Activated T-cell treated with anti-CD3 and anti-CD28 coated beads, Interleukin-2, amount 50 U/mL, for 48 hours (primary cell): Measurements from ENCODE around the gene PARL.
"Not testable (repeated sequence)": the region's sequence is repeated elsewhere in the genome, so short reads cannot be mapped to it uniquely, and the experiment has no call there.

ENCODE experiments used
- DNase-seq, 2 experiments: peaks; one replicate each; pipeline ENCODE4 v3.0.0-alpha.2; 2020

The PARL gene

DNA sequence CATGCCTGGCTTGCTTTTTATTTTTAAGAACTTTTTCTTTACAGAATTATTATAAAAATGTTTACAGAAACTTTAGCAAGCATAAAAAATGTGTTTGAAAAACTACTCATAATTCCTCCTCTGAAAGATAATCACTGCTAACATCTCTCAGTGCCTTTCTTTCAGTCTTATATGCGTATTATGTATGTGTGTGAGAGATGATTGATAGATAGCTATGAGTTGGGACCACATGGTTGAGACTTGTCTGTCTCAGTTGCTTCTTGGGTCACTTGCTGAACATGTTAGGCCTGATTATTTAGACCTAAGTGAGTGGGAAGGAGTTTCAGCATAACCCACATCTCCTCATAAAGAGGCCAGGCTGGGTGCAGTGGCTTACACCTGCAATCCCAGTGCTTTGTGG lies 70.4 kb downstream of the PARL start:
- no peak for DNase-seq

GRCh38 chr3:183812761-183813445 lies 71.8 kb downstream of the PARL start:
- DNase-seq = no peak

- no peak for DNase-seq
These were observed 73.0 kb downstream of the PARL start for GRCh38 chr3:183811638-183812037.

DNA sequence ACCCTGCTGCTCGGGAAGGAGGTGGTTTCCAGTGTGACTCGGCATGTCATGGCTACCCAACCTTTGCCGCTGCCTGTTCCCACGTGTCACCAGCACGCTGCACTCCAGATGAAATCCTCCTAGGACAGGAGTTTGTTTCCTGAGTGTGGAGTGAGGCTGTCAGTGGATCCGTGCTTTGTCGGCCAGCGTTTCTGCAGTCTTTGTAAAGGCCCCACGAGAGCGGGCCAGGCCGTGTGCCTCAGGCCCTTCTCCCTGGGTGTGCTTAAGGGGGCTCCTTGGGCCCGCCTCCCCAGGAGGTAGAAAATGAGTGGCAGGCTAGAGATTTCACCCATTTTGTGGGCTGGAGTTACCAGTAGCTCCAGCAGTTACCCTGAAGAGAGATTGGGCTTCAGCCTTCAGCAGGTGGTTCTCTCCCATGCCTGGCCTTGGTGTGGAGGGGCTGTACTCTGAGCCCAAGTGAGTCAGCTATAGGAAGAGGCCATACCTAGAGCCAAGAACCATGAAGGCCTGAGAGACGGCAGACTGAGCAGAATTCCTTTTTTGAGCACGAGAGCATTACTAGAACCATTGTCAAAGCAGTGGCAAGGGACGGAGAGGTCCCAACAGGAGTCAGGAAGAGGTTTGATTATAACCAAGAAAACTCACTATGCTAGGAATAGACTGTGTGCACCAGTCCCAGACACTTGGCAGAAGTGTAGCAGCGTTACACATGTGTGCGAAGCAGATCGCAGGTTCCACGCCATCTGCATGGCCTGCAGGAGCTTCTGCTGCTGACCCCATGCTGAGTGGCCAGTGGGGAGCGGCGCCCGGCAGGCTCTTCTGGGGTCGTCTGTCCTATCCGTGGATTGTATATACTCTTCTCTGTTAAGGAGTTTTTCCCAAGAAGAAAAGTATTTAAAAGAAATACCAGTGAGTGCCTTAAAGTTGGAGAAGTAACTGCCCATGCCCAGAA lies 73.8 kb downstream of the PARL start:
- DNase-seq = no peak

GRCh38 chr3:183809270-183809669 lies 75.4 kb downstream of the PARL start:
- DNase-seq = no peak

DNA sequence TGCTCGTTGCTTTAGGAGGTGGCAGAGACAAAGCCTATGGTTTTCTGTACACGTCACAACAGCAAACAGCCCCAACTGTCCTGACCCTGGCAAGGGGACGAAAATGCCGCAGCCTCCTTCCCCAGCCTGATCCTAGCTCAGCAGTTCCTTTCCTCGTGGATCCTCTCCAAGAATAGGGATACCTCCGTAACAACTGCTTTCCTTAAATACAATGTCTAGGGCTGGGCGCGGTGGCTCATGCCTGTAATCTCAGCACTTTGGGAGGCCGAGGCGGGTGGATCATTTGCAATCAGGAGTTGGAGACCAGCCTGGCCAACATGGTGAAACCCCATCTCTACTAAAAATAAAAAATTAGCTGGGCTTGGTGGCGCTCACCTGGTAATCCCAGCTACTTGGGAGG lies 76.3 kb downstream of the PARL start:
- no peak for DNase-seq

GRCh38 chr3:183807881-183808280 lies 76.8 kb downstream of the PARL start:
- no peak for DNase-seq

DNA sequence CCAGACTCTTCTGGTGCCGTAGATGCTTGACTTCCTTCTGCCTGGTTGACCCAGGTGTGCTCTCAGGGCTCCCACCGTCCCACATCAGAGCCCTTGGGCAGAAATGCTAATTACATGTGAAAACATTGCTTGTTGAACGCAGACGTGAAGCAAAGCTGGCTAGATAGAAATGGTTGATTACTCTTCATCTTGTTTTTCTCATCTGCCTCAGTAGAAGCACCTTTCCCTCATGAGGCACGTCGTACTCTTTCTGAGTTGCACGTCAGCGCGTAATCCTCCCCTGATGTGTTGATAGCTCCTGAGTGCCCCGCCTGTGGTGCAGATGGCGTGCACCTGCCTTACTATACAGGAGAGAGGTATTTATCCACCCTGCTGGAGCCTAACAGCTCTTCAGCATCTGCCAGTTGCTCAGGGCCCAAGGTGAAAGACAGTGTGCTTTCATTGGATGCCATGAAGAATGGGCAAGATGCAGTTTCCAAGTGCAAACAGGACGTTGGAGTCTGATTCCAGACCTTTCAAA lies 77.4 kb downstream of the PARL start:
- DNase-seq = no peak

DNA sequence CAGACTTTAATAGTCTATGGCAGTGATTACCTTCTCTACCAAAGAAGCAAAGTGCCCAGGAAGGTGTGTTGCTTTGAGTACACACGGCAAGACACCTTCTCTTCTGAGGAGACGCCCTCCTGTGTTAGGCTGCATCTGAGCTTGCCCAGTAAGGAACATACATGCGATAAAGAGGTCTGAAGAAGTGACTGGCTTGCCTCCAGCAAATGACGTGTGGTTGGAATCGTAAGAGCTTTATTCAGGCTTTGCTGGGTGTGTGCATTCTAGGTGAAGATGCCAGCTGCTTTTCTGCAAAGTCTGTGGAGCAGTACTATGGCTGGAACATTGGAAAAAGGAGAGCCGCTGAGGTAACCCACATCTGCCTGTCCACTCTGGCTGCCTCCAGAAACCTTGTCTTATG lies 81.7 kb downstream of the PARL start:
- DNase-seq = no peak

DNA sequence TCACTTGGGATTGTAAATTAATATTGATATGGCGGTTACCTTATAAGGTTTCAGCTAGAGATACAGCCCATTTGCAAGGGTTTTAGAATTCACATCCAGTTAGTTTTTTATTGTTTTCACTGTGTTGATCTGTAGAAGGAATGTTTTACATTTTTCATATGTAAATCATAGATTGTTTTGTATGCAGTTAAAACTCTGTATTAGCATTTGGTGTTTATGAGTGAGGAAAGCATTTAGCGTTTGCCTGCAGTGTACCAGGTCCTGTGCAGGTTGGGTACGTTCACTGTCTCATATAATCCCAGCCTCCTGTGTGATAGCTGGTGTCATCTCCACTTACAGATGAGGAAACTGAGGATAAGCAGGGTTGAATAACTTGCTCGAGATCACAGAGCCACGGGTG lies 83.1 kb downstream of the PARL start:
- DNase-seq = no peak

- no peak for DNase-seq
These were observed 84.3 kb downstream of the PARL start for GRCh38 chr3:183800243-183800863.

GRCh38 chr3:183799461-183799860 lies 85.2 kb downstream of the PARL start:
- DNase-seq = no peak

DNA sequence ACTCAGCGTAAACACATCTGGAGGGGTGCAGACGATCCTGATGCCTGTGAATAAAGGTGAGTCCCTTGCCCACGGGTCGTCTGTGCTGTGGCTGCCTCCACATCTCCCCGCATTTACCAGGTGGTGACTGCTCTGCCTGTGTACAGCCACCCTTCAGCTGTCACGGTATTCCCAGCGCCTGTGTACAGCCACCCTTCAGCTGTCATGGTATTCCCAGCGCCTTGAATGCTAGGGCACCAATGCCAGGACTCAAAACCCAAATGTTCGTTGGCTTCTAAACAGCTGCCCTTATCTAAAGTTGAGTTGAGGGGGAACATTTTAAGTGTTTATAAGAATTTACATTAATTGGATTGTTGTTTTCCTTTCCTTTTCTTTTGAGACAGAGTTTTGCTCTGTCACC lies 86.7 kb downstream of the PARL start:
- DNase-seq = no peak

- no peak for DNase-seq
These were observed 88.3 kb downstream of the PARL start for GRCh38 chr3:183796372-183796771.

DNA sequence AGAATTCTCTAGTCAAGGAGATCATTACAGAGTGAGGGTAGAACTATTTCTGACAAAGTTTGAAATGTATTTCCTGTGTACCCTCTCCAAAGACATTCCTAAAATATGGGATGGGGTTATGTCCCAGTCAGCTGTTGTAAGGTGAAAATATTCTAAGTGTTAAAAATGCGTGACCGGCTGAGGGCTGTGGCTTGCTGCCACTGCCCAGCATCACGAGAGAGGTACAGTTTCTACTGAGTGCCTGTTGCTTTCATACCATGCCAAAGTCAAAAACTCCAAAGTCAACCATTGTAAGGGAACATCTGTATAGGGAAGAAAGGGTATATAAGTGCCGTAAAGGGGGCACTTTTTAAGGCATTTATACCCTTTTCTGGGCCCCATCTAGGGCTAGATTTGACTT lies 90.2 kb downstream of the PARL start:
- DNase-seq = no peak

DNA sequence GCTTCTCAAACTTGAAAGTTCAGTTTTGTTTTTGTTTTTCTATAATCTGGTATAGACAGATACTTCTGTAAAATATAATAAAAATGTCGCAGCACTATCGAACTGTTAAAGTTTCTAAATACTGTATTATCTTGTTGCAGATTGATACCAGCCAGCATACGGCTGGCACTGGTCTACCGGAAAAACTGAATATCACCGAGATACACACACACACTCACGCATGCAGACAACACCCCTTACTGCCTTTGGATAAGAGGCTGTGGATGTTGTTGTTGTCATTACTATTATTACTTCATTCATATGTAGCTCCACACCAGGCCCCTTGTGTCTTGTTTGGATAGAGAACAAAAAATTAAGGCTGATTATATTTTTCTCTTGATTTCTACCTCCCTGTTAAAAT lies 91.7 kb downstream of the PARL start:
- DNase-seq = no peak

DNA sequence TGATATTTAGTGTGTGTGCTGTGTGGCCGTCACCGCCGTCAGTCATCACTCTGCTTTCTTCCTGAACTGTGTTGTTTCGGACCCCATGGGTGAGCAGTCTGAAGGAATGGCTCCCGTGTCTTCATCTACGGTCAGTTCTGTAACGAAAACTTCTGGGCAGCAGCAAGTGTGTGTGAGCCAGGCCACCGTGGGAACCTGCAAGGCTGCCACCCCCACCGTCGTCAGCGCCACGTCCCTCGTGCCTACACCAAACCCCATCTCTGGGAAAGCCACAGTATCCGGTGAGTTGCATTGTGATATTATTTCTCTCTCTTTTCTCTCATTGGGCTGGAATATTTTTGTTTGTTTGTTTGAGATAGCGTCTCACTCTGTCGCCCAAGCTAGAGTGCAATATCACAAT lies 94.0 kb downstream of the PARL start:
- DNase-seq = no peak

DNA sequence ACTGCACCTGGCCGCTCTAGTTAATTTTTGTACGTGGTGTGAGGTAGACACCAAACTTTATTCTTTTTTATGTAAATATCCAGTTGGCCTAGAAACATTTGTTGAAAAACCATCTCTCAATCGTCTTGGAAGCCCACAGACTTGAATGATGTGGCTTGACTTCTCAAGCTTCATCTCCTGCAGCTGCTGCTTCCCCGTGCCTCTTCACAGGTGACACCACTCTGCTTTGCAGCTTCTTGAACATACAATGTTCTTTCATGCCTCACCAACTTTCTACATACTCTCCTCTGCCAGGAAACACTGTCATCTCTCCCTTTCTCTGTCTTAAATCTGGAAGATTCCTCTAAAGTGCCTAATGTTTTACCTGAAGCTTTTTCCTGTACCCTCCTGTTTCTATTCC lies 94.9 kb downstream of the PARL start:
- DNase-seq = no peak

GRCh38 chr3:183784503-183784902 lies 100.2 kb downstream of the PARL start:
- not testable (repeated sequence) for DNase-seq

- no peak for DNase-seq
These were observed 102.0 kb downstream of the PARL start for GRCh38 chr3:183782576-183783276.

DNA sequence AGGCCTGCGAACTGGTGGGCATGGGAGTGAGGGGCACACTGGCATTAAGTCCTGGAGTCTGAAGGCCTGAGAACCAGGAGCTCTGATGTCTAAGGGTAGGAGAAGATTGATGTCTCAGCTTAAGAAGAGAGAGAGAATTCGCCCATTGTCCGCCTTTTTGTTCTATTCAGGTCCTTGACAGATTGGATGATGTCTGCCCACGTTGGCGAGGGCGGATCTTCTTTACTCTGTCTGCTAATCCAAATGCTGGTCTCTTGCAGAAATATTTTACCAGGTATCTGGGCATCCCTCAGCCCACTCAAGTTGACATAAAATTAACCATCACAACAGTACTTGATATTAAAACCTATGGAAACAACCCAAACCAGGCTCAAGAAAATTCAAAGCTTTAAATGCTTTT lies 103.4 kb downstream of the PARL start:
- no peak for DNase-seq

DNA sequence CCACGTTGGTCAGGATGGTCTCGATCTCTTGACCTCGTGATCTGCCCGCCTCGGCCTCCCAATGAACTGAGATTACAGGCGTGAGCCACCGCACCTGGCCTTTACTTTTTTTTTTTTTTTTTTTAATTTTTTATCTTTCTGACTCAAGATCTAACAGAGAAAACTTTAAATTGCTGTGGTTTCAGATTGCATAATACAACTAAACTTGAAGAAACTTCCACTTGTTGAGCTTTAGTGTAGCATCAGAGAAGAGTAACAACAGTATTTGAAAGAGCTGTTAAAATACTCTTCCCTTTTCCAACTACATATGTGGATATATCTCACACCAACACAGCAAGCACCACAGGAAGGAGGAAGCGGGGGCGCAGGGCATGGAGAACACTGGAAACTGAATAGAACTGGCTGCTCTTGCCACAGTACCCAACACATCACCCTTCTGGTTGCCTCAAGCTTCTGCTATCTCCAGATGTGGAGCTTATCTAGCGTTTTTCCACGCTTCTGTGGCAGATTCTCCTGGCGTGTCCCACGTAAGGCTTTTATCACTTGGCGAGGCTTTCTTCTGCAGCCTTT lies 104.7 kb downstream of the PARL start:
- no peak for DNase-seq
